HG03175 (cell line): ENCODE data around the gene PRDX5.
A peak's percentile ranks its signal among the peaks of the same experiment; 100 is the strongest.
"Not testable (repeated sequence)": the region's sequence is repeated elsewhere in the genome, so short reads cannot be mapped to it uniquely, and the experiment has no call there.

ENCODE experiments used
- ATAC-seq: cut with Tn5 transposase; IDR thresholded peaks from one replicate; pipeline ENCODE4 v1.9.1; 2021; ENCODE audit warnings: mild to moderate bottlenecking, moderate library complexity; ENCODE audit not compliant: unreplicated experiment

The PRDX5 gene

GRCh38 chr11:64305075-64305690, 12.7 kb upstream of the PRDX5 start, which contains the start of gene ESRRA:
TSS of gene ESRRA (plus strand) at chr11:64305524. CDS start at chr11:64307180, 1,656 bp downstream.
- peak; percentile 73 for ATAC-seq

GRCh38 chr11:64305691-64306562, 12.0 kb upstream of the PRDX5 start:
- peak; percentile 14 for ATAC-seq

- no peak for ATAC-seq
Measured at GRCh38 chr11:64306563-64306875, 11.4 kb upstream of the PRDX5 start.

GRCh38 chr11:64306876-64307622, 10.9 kb upstream of the PRDX5 start:
- ATAC-seq: no peak

GRCh38 chr11:64307795-64308194, 10.1 kb upstream of the PRDX5 start:
- ATAC-seq: not testable (repeated sequence)

GRCh38 chr11:64312947-64313346, 5.0 kb upstream of the PRDX5 start:
- no peak for ATAC-seq

GRCh38 chr11:64313491-64314145, 4.3 kb upstream of the PRDX5 start:
- no peak for ATAC-seq

GRCh38 chr11:64314146-64314804, 3.6 kb upstream of the PRDX5 start:
- no peak for ATAC-seq

GRCh38 chr11:64314805-64315561, 2.9 kb upstream of the PRDX5 start:
- ATAC-seq: no peak

GRCh38 chr11:64315667-64316526, 2.0 kb upstream of the PRDX5 start:
- ATAC-seq: not testable (repeated sequence)

GRCh38 chr11:64316672-64317324, 1.1 kb upstream of the PRDX5 start:
- peak; percentile 3 for ATAC-seq

GRCh38 chr11:64317325-64317960, 478 bp upstream of the PRDX5 start, which contains the start of gene TRMT112:
TSS of gene TRMT112 (minus strand) at chr11:64317559. CDS start at chr11:64317526, 33 bp downstream.
- peak; percentile 70 for ATAC-seq

- no peak for ATAC-seq
Measured at GRCh38 chr11:64318766-64319761, 1.1 kb downstream of the PRDX5 start.

GRCh38 chr11:64320556-64320955, 2.6 kb downstream of the PRDX5 start:
- no peak for ATAC-seq

GRCh38 chr11:64321026-64321425, 3.1 kb downstream of the PRDX5 start:
- ATAC-seq: no peak

- no peak for ATAC-seq
Measured at GRCh38 chr11:64321533-64321932, 3.6 kb downstream of the PRDX5 start.

- ATAC-seq: no peak
Measured at GRCh38 chr11:64322925-64323260, 5.0 kb downstream of the PRDX5 start.
